ENCODE results near the gene CXorf38.
A peak's percentile ranks its signal among the peaks of the same experiment; 100 is the strongest.

- TF ChIP-seq CTCF (conservative IDR thresholded peaks at IDR 0.05) (no peak), ZFX (IDR thresholded peaks at IDR 0.05) (peak; percentile 41; the same call in 1 of the 2 replicates)
These were observed 66.6 kb downstream of the CXorf38 start, which contains the start of gene ATP6AP2 for GRCh38 chrX:40580537-40581335.

Measured in C4-2B (cell line).